Peyer's patch (tissue), 4 donors: ENCODE data around the gene KIF9.

ENCODE experiments used
- CTCF ChIP-seq, 6 experiments: fragments of 450-650 bp in 4 of 6; fragments of 200-600 bp in 2 of 6; sonication (generic) in 1 of 6; IDR thresholded peaks; one replicate each; pipeline ENCODE4 v1.5.1; 2017 to 2019; ENCODE audit warnings: antibody characterized with exemption in 6 of 6, mild to moderate bottlenecking in 3 of 6, moderate library complexity in 1 of 6
- POLR2A ChIP-seq, 2 donors: fragments of 450-650 bp; IDR thresholded peaks; one replicate each; pipeline ENCODE4 v1.5.1; 2017; ENCODE audit warnings: antibody characterized with exemption in 2 of 2, mild to moderate bottlenecking in 2 of 2, moderate library complexity in 2 of 2

- TF ChIP-seq POLR2A (IDR thresholded peaks at IDR 0.05) (no peak), CTCF (IDR thresholded peaks at IDR 0.05) (no peak)
These were observed 12.7 kb upstream of the KIF9 start for GRCh38 chr3:47295322-47295721.
